ENCODE data around the gene TEAD3. TPM values are rescaled to one million over a fixed set of nuclear protein-coding genes. Genes with fewer than 3 reads are reported as not detected.

TEAD3 gene
- total RNA-seq, 1 experiment from 2014 or later = 27.0 TPM

- no peak overlapping the region for H4K5ac ChIP-seq (ENCODE audit: insufficient read length, low read depth, low read length)
- H3K36me3 Mint-ChIP-seq (ENCODE audit: insufficient read depth in 1 of 3, low read depth in 3 of 3) = peaks cover 8 to 56% (median 32%) of the 10 kb centered on the region in 3 experiments
Observed at GRCh38 chr6:35481226-35481625, 15.7 kb downstream of the TEAD3 start.

More at GRCh38 chr6:35481226-35481625, 15.7 kb downstream of the TEAD3 start:
- H3K27me3 ChIP-seq (ENCODE audit: insufficient read depth, low read length) = no peaks in the 10 kb centered on the region
- H2AFZ ChIP-seq (ENCODE audit: low read length) = no peak overlapping the region
- peak overlapping the region in 2 of 3 experiments; percentile 49 to 52; a peak in 3 of 7 replicates for H3K27ac Mint-ChIP-seq
- H3K9ac ChIP-seq (ENCODE audit: extremely low read depth, insufficient read length, low read length) = no peak overlapping the region
- peaks cover 8% of the 10 kb centered on the region for H3K23me2 ChIP-seq (ENCODE audit: insufficient read length, low read depth, low read length, poor library complexity, severe bottlenecking)
- no peak overlapping the region for H3K4me2 ChIP-seq (ENCODE audit: insufficient read depth, insufficient read length, low read length)
- no peaks in the 10 kb centered on the region for H3K9me3 Mint-ChIP-seq
- H3K4ac ChIP-seq (ENCODE audit: low read depth, low read length) = no peak overlapping the region
- peaks cover 15 to 25% of the 10 kb centered on the region in 2 experiments for H3K4me1 Mint-ChIP-seq
- H4K8ac ChIP-seq (replicated peaks; ENCODE audit: insufficient read length, low read depth, low read length) = no peak overlapping the region
- H3K4me3 Mint-ChIP-seq = no peak overlapping the region; a peak in 1 of 5 replicates
- no peaks in the 10 kb centered on the region for H4K20me1 ChIP-seq (ENCODE audit: control insufficient read depth, insufficient read depth, insufficient read length)
- WGBS (ENCODE audit: extremely low coverage, insufficient read length, low lambda C conversion rate) = no CpG with 5 or more reads among the region's 8 CpGs
- H2BK20ac ChIP-seq (ENCODE audit: low read depth, low read length, poor library complexity, severe bottlenecking) = no peak overlapping the region
- H3T11ph ChIP-seq (ENCODE audit: low read length) = no peak overlapping the region
- H4K91ac ChIP-seq (ENCODE audit: insufficient read length, low read depth, low read length) = no peak overlapping the region
- H3K79me2 ChIP-seq (ENCODE audit: insufficient read depth, low read length) = no peaks in the 10 kb centered on the region
- TF ChIP-seq CTCF (conservative IDR thresholded peaks at IDR 0.05) = no peak
- H3K27me3 Mint-ChIP-seq (ENCODE audit: low read depth) = no peaks in the 10 kb centered on the region; the same call in none of the 2 replicates
- H3K79me1 ChIP-seq (ENCODE audit: insufficient read depth, low read depth, low read length, poor library complexity, severe bottlenecking) = no peaks in the 10 kb centered on the region
- no peak overlapping the region for H2BK120ac ChIP-seq (ENCODE audit: low read depth, low read length, poor library complexity, severe bottlenecking)
- no peaks in the 10 kb centered on the region for H3K9me3 ChIP-seq (ENCODE audit: control insufficient read depth, low read depth, low read length)
- no peak overlapping the region for H2AK5ac ChIP-seq (ENCODE audit: insufficient read length, low read length)
- no peak overlapping the region for H3K23ac ChIP-seq (ENCODE audit: insufficient read length, low read depth, low read length)
- H3K18ac ChIP-seq (ENCODE audit: insufficient read length, low read depth, low read length) = no peak overlapping the region
- H2BK15ac ChIP-seq (ENCODE audit: low read depth, low read length) = no peak overlapping the region
- no peak overlapping the region for H2BK12ac ChIP-seq (ENCODE audit: insufficient read length, low read depth, low read length)
- DNase-seq = no peak
- no peak overlapping the region for H3K56ac ChIP-seq (ENCODE audit: insufficient read length, low read depth, low read length)
- peaks cover 7% of the 10 kb centered on the region; the same call in 1 of the 2 replicates for H3K4me1 ChIP-seq (ENCODE audit: insufficient read depth, low read length)
- no peak overlapping the region for H3K14ac ChIP-seq (ENCODE audit: insufficient read depth, low read length)
- H2BK5ac ChIP-seq (ENCODE audit: insufficient read length, low read length) = no peak overlapping the region
- no peak overlapping the region for H3K27ac ChIP-seq (ENCODE audit: insufficient read length, low read depth, low read length)
